ENCODE measurements around the gene RELT.
"Not testable (repeated sequence)": the region's sequence is repeated elsewhere in the genome, so short reads cannot be mapped to it uniquely, and the experiment has no call there.

The RELT gene

DNA sequence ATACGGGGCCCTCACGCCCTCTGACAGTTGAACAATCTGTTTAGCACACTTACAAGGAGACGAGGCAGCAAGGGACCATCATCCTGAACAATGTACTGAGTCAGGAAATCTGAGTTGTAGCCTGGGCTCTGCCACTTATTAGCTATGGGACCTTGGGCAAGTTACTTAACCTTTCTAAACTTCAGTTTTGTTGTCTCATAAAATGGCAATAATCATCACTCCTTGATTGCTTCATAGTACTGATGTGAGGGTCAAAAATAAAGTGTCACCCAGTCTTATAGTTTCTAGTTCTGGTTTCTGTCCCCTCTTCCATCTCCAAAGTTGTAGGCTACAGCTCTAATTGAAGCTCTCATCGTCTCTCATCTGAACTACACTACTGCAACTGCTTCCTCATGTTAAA lies 46.7 kb downstream of the RELT start:
- no peak overlapping the region for H3K27ac ChIP-seq (ENCODE audit: low read depth, low read length, severe bottlenecking)
- 94% methylated on average over 4 of the region's 4 CpGs for WGBS, 2 experiments (ENCODE audit: insufficient coverage in 2 of 2)
- peaks cover 16% of the 10 kb centered on the region for H3K36me3 ChIP-seq (ENCODE audit: control insufficient read depth, insufficient read depth, low read length)
- H3K9me3 ChIP-seq (ENCODE audit: control insufficient read depth, low read length) = no peaks in the 10 kb centered on the region
- peaks cover 23% of the 10 kb centered on the region for H3K4me1 ChIP-seq (ENCODE audit: control insufficient read depth, insufficient read depth, low read length, poor library complexity, severe bottlenecking)
- H3K4me3 ChIP-seq (ENCODE audit: extremely low read depth, insufficient read depth, low read length, poor library complexity, severe bottlenecking) = no peak overlapping the region

DNA sequence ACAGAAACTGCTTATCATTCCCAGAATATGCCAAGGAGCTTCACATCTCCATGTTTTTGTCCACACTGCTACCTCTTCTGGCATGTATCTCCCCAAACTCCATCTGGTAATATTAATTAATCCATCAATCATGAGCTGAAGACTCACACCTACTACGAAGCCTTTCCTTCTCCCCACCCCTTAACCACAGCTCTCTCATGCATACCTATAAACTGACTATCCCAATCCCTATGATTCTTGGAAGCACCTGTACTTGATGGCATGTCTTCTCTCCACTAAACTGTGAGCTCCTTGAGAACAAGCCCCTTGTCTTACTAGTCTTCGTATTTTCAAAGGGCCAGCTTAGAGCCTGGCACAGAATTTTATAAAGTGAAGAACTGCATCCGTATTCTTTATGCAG lies 47.3 kb downstream of the RELT start:
- Histone ChIP-seq H3K27ac (ENCODE audit: low read depth, low read length, severe bottlenecking) (no peak overlapping the region), H3K4me3 (ENCODE audit: extremely low read depth, insufficient read depth, low read length, poor library complexity, severe bottlenecking) (no peak overlapping the region), H3K4me1 (ENCODE audit: control insufficient read depth, insufficient read depth, low read length, poor library complexity, severe bottlenecking) (peaks cover 25% of the 10 kb centered on the region), H3K36me3 (ENCODE audit: control insufficient read depth, insufficient read depth, low read length) (peaks cover 10% of the 10 kb centered on the region), H3K9me3 (ENCODE audit: control insufficient read depth, low read length) (no peaks in the 10 kb centered on the region)
- 98 to 100% methylated on average over 2 to 3 of the region's 3 CpGs for WGBS, 2 experiments (ENCODE audit: insufficient coverage in 2 of 2)

GRCh38 chr11:73425108-73425507 lies 48.9 kb downstream of the RELT start:
- Histone ChIP-seq H3K27ac (ENCODE audit: low read depth, low read length, severe bottlenecking) (no peak overlapping the region), H3K9me3 (ENCODE audit: control insufficient read depth, low read length) (no peaks in the 10 kb centered on the region), H3K36me3 (ENCODE audit: control insufficient read depth, insufficient read depth, low read length) (no peaks in the 10 kb centered on the region), H3K4me1 (ENCODE audit: control insufficient read depth, insufficient read depth, low read length, poor library complexity, severe bottlenecking) (peaks cover 25% of the 10 kb centered on the region), H3K4me3 (ENCODE audit: extremely low read depth, insufficient read depth, low read length, poor library complexity, severe bottlenecking) (no peak overlapping the region)
- 83% methylated on average over 1 of the region's 1 CpG; no CpG with 5 or more reads in 1 of the 2 experiments for WGBS, 2 experiments (ENCODE audit: insufficient coverage in 2 of 2)

DNA sequence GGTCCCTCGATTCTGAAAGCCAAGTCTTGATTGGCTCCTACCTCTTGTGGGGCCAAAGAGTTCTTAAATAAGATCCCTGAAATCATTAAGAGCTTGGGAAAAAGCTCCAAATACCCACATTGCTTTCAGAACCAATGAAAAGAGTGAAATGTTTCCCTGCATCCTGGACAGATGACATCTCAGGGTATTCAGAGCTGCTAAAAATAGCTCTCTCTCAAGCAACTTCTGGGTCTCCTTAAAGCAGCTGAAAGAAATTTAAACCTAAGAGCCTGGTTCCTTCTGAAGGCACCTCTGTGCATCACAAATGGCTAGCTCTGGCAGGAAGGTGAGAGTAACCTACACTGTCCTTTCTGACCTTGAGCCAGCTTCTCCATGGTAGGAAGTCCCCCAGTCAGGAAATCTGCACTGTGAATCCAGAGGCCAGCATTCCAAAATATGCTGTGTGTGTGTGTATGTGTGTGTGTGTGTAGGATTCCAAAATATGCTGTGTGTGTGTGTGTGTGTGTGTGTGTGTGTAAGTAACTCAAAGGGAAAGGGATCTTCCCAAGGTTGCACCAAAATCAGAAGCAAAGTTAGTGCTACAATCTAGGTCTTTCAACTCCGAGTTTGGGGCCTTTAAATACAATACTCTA lies 50.1 kb downstream of the RELT start:
- Histone ChIP-seq H3K4me1 (ENCODE audit: control insufficient read depth, insufficient read depth, low read length, poor library complexity, severe bottlenecking) (peaks cover 18% of the 10 kb centered on the region), H3K27ac (ENCODE audit: low read depth, low read length, severe bottlenecking) (peak overlapping the region; percentile 16), H3K4me3 (ENCODE audit: extremely low read depth, insufficient read depth, low read length, poor library complexity, severe bottlenecking) (no peak overlapping the region), H3K9me3 (ENCODE audit: control insufficient read depth, low read length) (no peaks in the 10 kb centered on the region), H3K36me3 (ENCODE audit: control insufficient read depth, insufficient read depth, low read length) (peaks cover 4% of the 10 kb centered on the region)
- WGBS, 2 experiments (ENCODE audit: insufficient coverage in 2 of 2) = 90% methylated on average over 2 of the region's 2 CpGs; no CpG with 5 or more reads in 1 of the 2 experiments

GRCh38 chr11:73428227-73428626 lies 52.0 kb downstream of the RELT start:
- H3K36me3 ChIP-seq (ENCODE audit: control insufficient read depth, insufficient read depth, low read length) = peaks cover 4% of the 10 kb centered on the region
- H3K4me1 ChIP-seq (ENCODE audit: control insufficient read depth, insufficient read depth, low read length, poor library complexity, severe bottlenecking) = peaks cover 10% of the 10 kb centered on the region
- H3K9me3 ChIP-seq (ENCODE audit: control insufficient read depth, low read length) = no peaks in the 10 kb centered on the region
- no peak overlapping the region for H3K4me3 ChIP-seq (ENCODE audit: extremely low read depth, insufficient read depth, low read length, poor library complexity, severe bottlenecking)
- no peak overlapping the region for H3K27ac ChIP-seq (ENCODE audit: low read depth, low read length, severe bottlenecking)

GRCh38 chr11:73428699-73429098 lies 52.5 kb downstream of the RELT start:
- no peaks in the 10 kb centered on the region for H3K9me3 ChIP-seq (ENCODE audit: control insufficient read depth, low read length)
- H3K4me1 ChIP-seq (ENCODE audit: control insufficient read depth, insufficient read depth, low read length, poor library complexity, severe bottlenecking) = peaks cover 10% of the 10 kb centered on the region
- H3K27ac ChIP-seq (ENCODE audit: low read depth, low read length, severe bottlenecking) = no peak overlapping the region
- H3K4me3 ChIP-seq (ENCODE audit: extremely low read depth, insufficient read depth, low read length, poor library complexity, severe bottlenecking) = no peak overlapping the region
- peaks cover 4% of the 10 kb centered on the region for H3K36me3 ChIP-seq (ENCODE audit: control insufficient read depth, insufficient read depth, low read length)

DNA sequence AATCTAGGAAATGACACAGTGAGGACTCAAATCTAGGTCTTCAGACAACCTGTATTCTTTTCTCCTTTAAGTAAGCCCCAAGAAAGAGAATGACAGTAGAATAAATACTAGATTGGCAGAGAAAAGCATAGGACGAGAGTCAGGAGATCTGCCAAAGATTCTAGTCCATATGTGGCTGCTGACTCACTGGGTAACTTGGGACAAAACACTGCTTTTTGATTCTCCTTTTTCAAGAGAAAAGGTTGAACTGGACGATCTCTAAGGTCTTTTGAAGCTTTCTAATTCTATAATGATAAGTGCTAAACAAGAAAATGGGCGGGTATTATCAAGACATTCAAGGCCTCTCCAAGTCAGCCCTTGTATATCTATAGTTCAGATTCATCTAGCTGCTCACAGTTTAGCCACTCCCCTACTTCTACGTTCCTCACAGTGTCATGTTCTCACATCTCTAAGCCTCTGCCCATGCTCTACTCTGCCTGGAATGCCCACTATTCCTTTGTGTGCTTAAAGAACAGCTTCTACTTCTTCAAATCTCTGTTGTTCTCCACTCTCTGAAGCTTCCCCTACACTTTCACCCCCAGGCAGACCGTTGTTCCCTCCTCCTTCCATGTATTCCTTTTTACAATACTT lies 53.0 kb downstream of the RELT start:
- WGBS, 2 experiments (ENCODE audit: insufficient coverage in 2 of 2) = 80 to 92% methylated on average over 5 of the region's 5 CpGs
- Histone ChIP-seq H3K4me3 (ENCODE audit: extremely low read depth, insufficient read depth, low read length, poor library complexity, severe bottlenecking) (no peak overlapping the region), H3K9me3 (ENCODE audit: control insufficient read depth, low read length) (no peaks in the 10 kb centered on the region), H3K4me1 (ENCODE audit: control insufficient read depth, insufficient read depth, low read length, poor library complexity, severe bottlenecking) (peaks cover 10% of the 10 kb centered on the region), H3K36me3 (ENCODE audit: control insufficient read depth, insufficient read depth, low read length) (peaks cover 4% of the 10 kb centered on the region), H3K27ac (ENCODE audit: low read depth, low read length, severe bottlenecking) (no peak overlapping the region)

GRCh38 chr11:73430326-73430725 lies 54.1 kb downstream of the RELT start:
- no peak overlapping the region for H3K4me3 ChIP-seq (ENCODE audit: extremely low read depth, insufficient read depth, low read length, poor library complexity, severe bottlenecking)
- H3K9me3 ChIP-seq (ENCODE audit: control insufficient read depth, low read length) = no peaks in the 10 kb centered on the region
- H3K36me3 ChIP-seq (ENCODE audit: control insufficient read depth, insufficient read depth, low read length) = peaks cover 4% of the 10 kb centered on the region
- WGBS, 2 experiments (ENCODE audit: insufficient coverage in 2 of 2) = 94 to 100% methylated on average over 1 of the region's 4 CpGs
- H3K4me1 ChIP-seq (ENCODE audit: control insufficient read depth, insufficient read depth, low read length, poor library complexity, severe bottlenecking) = peaks cover 10% of the 10 kb centered on the region
- H3K27ac ChIP-seq (ENCODE audit: low read depth, low read length, severe bottlenecking) = no peak overlapping the region

- WGBS, 2 experiments (ENCODE audit: insufficient coverage in 2 of 2) = 80% methylated on average over 1 of the region's 5 CpGs; no CpG with 5 or more reads in 1 of the 2 experiments
- Histone ChIP-seq H3K27ac (ENCODE audit: low read depth, low read length, severe bottlenecking) (no peak overlapping the region), H3K9me3 (ENCODE audit: control insufficient read depth, low read length) (no peaks in the 10 kb centered on the region), H3K4me1 (ENCODE audit: control insufficient read depth, insufficient read depth, low read length, poor library complexity, severe bottlenecking) (peaks cover 7% of the 10 kb centered on the region), H3K36me3 (ENCODE audit: control insufficient read depth, insufficient read depth, low read length) (peaks cover 4% of the 10 kb centered on the region), H3K4me3 (ENCODE audit: extremely low read depth, insufficient read depth, low read length, poor library complexity, severe bottlenecking) (no peak overlapping the region)
Measured at GRCh38 chr11:73431396-73431795, 55.2 kb downstream of the RELT start.

GRCh38 chr11:73436859-73437258 lies 60.7 kb downstream of the RELT start:
- not testable (repeated sequence) for H3K27ac ChIP-seq (ENCODE audit: low read depth, low read length, severe bottlenecking); H3K4me3 ChIP-seq (ENCODE audit: extremely low read depth, insufficient read depth, low read length, poor library complexity, severe bottlenecking); H3K9me3 ChIP-seq (ENCODE audit: control insufficient read depth, low read length); H3K36me3 ChIP-seq (ENCODE audit: control insufficient read depth, insufficient read depth, low read length); H3K4me1 ChIP-seq (ENCODE audit: control insufficient read depth, insufficient read depth, low read length, poor library complexity, severe bottlenecking)
- WGBS, 2 experiments (ENCODE audit: insufficient coverage in 2 of 2) = 86 to 100% methylated on average over 2 to 4 of the region's 4 CpGs

DNA sequence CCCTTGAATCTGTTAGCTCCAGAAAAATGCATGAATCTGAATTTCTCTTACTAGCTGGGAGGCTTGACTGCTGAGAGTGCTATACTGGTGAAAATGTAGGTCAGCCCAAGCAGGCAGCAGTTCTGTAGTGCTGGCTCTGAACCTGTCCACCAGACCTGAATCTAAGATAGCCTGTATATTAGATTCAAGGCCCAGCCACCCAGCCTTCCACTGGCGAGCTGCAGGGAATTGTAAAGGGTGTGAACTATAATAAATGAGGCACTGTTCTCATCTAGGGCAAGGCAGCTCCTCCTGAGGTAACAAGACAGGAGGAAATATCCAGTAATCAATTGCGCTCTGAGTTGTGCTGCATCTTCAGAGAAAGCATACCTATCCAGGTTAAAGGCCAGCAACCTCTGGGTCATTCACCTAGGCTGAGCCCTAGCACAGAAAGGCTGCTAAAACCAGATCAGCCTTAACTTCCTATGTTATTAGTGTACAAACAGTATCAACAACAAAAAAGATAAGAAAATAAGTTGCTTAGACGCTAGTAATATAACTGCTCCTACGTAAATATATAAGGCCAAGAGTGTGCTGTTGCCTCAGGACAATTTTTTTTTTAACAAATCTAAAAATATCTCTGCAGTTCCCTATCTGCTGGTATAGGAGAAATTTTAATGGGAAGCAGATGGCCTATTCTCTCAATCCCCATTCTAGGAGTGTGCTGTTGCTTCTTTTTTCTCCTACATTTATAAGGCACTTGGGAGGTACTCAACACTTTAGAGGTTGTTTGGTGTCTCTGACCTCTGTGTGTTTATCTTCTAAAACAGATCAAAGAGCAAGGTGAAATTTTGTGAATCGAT lies 63.0 kb downstream of the RELT start:
- Histone ChIP-seq H3K4me3 (ENCODE audit: extremely low read depth, insufficient read depth, low read length, poor library complexity, severe bottlenecking) (no peak overlapping the region), H3K27ac (ENCODE audit: low read depth, low read length, severe bottlenecking) (no peak overlapping the region), H3K36me3 (ENCODE audit: control insufficient read depth, insufficient read depth, low read length) (no peaks in the 10 kb centered on the region), H3K9me3 (ENCODE audit: control insufficient read depth, low read length) (no peaks in the 10 kb centered on the region), H3K4me1 (ENCODE audit: control insufficient read depth, insufficient read depth, low read length, poor library complexity, severe bottlenecking) (peaks cover 7% of the 10 kb centered on the region)
- WGBS, 2 experiments (ENCODE audit: insufficient coverage in 2 of 2) = 86 to 100% methylated on average over 1 to 3 of the region's 5 CpGs
